Right renal pelvis (tissue), 4 donors: ENCODE data around the gene C1QTNF9B. TPM values are rescaled to one million over a fixed set of nuclear protein-coding genes. Genes with fewer than 3 reads are reported as not detected.

ENCODE experiments used
- DNase-seq, 4 donors: peaks; one replicate each; pipeline ENCODE4 v3.0.0-alpha.2; 2013; ENCODE audit warnings: low read depth in 4 of 4, low spot score in 3 of 4, missing footprints in 1 of 4
- polyA plus RNA-seq, 4 donors: library from polyadenylated mRNA; unstranded; fragments of 120-200 nt; gene quantifications; one replicate each; pipeline ENCODE4 v1.2.1, GENCODE V29; 2013; ENCODE audit not compliant: insufficient read length in 4 of 4

Gene C1QTNF9B
- polyA plus RNA-seq, 4 donors = 0.10 to 0.60 (median 0.18) TPM

- DNase-seq = peak in 2 of 4 donors; percentile 29 to 33
These were observed 36.0 kb downstream of the C1QTNF9B start for GRCh38 chr13:23861310-23861709.

- no peak for DNase-seq
These were observed 37.4 kb downstream of the C1QTNF9B start for GRCh38 chr13:23859904-23860303.

GRCh38 chr13:23859455-23859854 lies 37.8 kb downstream of the C1QTNF9B start:
- no peak for DNase-seq

DNA sequence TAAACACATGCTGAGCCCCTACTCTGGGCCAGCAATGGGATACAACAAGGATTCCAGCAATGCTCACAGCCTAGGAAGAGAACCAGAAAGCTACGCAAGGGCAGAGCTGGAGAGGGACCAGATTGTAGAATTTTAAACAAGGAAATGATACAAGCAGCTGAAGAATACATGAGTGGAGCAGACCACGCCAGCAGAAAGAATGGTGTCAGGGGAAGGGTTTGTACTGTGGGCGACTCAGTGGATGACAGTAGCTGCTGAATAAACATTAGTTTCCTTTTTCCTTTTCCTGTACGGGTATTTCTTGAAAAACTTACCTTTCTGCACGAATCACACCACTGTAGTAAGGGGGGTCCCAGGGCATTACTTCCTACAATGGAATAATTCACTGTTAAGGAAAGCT lies 38.8 kb downstream of the C1QTNF9B start:
- no peak for DNase-seq

DNA sequence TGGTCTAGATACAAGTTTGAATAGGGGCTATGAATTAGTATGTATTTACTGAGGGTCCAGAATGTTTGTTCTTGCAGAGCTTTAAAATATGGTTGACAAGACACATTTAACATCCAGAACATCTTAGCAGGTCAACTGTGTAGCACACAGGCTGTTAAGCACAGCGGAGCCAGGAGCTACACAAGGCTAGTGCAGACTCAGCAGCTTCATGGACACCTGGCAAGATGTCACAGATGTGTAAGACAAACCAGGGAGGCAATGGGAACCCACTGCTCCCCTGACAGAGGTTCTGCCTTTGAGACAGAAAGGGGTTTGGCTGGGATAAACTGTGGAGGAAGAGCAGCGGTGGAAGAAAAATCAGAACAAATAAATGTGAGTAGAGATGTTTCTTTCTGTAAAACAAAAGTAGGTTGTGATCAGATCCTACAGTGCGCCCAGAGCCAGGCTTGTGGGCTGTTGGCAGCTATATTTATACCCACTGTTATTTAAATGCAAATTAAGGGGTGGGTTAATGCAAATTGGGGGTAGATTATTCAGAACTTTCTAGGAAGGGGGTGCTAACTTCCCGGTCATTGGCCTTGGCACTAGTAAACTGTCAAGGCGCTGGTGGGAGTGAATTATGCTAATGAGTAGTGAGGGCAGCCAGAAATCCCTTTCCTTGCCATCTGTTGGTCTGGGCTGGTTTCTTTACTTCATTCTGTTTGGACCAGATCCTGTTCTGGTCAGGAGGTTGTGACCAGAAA lies 41.1 kb downstream of the C1QTNF9B start:
- no peak for DNase-seq

GRCh38 chr13:23855360-23855759 lies 41.9 kb downstream of the C1QTNF9B start:
- DNase-seq = no peak

DNA sequence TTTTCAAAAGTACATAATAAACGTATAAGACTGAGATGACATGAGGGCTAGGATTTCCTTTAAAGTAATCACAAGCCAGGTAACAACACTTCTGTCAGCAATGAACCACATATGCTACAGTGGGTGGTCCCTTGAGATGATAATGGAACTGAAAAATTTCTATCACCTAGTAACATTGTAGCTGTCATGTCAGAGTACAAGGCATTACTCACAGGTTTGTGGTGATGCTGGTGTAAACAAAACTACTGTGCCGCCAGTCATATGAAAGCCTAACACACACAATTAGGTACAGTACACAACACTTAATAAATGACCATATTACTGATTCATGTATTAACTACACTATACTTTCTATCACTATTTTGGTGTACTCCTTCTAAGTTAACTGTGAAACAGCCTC lies 45.0 kb downstream of the C1QTNF9B start:
- no peak for DNase-seq

GRCh38 chr13:23851106-23851505 lies 46.2 kb downstream of the C1QTNF9B start:
- DNase-seq = no peak

DNA sequence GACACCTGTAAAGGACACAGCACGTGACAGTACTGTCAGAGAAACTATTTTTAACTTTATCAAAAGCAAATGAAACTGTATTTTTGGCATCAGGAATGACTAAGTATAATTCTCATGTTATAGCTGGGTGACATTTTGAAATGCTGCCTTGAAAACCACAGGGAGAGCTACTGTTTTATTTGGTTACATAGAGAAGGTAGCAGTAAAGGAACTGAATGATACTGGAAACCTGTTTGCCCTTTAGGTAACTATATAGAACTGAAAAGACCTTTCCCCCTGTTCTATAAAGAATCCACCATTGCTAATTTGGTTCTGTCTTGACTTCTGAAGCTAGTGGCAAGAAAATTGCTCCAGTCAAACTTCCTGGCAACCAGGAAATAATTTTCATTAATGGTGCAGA lies 47.2 kb downstream of the C1QTNF9B start:
- DNase-seq = no peak

DNA sequence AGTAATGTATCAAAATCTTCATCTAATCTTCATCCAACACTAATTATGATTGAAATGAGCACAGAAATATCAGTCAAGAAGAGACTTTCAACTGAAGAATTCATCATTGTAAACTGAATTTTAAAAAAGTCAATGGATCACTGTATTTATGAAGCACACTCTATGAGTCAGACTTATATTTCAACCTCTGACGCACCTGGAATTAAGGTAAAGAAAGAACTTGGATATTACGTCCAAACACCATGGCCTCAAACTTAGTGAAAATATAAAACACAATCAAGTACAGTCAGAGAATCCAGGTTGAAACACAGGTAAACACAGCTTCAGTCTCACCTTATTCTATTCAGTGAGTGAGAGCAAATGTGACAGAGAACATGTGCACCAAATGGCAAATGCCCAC lies 47.6 kb downstream of the C1QTNF9B start:
- no peak for DNase-seq

DNA sequence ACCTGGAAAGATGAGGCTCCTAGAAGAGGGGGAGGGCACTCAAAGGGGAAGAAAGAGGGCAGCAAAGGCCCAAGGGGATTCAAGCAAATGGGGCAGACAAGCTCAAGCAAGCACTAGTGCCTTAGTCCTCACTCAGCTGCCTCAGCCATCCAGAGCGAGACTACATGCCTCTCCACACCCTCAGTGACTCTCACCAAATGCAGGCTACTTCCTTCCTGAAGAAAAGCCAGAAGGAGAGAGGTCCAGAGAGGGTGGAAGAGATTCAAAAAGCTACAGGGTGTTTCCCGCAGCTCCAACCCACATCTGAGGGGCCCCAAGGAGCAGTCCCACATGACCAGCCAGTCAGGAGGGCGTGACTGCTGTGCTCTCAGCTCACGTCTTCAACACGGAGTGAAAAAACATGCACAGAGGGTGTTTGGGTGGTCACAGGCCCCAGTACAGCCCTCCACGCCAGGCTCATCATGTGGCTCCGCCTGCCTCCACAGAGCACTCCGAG lies 48.6 kb downstream of the C1QTNF9B start:
- DNase-seq = no peak

- DNase-seq = no peak
These were observed 49.3 kb downstream of the C1QTNF9B start for GRCh38 chr13:23848019-23848418.

DNA sequence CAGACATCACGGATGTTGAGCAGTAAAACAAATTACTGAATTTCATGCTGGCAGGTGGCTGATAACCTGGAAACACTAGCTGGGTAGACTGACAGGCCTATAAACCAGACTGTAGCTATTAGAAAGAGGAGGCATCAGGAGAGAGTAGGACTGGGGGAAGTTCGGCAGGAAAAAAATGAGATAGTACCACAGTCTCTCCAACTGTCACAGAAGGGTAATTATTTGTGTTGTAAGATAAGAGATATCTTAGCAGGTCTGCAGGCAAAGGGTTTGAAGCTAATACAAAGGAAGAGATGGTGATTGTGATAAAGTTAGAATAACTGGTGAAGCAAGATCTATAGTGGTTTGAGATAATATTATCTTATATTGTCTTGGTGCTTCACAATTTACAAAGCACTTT lies 49.8 kb downstream of the C1QTNF9B start:
- DNase-seq = no peak

- no peak for DNase-seq
These were observed 52.1 kb downstream of the C1QTNF9B start for GRCh38 chr13:23845105-23845725.

- DNase-seq = no peak
These were observed 53.2 kb downstream of the C1QTNF9B start for GRCh38 chr13:23844132-23844531.

GRCh38 chr13:23843436-23843835 lies 53.9 kb downstream of the C1QTNF9B start:
- DNase-seq = no peak

- DNase-seq = no peak
These were observed 54.9 kb downstream of the C1QTNF9B start for GRCh38 chr13:23842406-23842805.

Other genes starting within 250 kb of the C1QTNF9B start
- 10 to 100 TPM; 30.2 to 35.5 (median 32.1) TPM for gene MIPEP, start 8.1 kb downstream of the C1QTNF9B start, polyA plus RNA-seq